GM12874 (cell line): Measurements from ENCODE around the gene MTUS2.

ENCODE experiments used
- CTCF ChIP-seq: IDR thresholded peaks from 2 replicates; pipeline ENCODE4 v1.5.1; 2011; ENCODE audit warnings: low read depth, mild to moderate bottlenecking, control low read depth, low read length, moderate library complexity; ENCODE audit not compliant: insufficient read depth

Gene MTUS2

GRCh38 chr13:29050719-29051118 is 230.6 kb downstream of the MTUS2 start:
- no peak for TF ChIP-seq CTCF

DNA sequence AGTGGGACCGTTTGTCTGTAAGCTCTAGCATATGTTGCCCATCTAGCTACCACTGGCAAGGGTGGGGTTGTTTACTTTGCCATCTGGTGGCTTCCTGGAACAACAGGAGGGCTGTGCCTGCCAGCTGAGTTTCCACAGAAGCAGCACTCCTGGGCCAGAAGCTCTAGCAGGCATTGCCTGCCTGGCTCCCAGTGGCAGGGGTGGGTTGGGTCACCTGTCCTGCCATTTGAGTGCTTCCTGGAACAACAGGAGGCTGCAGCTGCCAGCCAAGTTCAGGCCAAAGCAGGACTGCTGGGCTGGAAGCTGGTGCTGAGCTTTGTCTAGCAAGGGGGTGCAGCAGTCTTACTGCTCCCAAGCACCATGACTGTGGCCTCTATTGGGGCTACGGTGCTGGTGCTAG is 239.7 kb downstream of the MTUS2 start:
- no peak for TF ChIP-seq CTCF

DNA sequence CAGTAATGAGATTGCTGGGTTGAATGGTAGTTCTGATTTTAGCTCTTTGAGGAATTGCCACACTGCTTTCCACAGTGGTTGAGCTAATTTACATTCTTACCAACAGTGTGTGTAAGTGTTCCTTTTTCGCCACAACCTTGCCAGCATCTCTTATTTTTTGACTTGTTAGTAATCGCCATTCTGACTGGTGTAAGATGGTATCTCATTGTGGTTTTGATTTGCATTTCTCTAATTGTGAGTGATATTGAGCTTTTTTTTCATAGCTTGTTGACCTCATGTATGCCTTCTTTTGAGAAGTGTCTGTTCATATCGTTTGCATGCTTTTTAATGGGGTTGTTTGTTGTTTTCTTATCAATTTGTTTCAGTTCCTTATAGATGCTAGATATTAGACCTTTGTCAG is 245.0 kb downstream of the MTUS2 start:
- no peak for TF ChIP-seq CTCF

DNA sequence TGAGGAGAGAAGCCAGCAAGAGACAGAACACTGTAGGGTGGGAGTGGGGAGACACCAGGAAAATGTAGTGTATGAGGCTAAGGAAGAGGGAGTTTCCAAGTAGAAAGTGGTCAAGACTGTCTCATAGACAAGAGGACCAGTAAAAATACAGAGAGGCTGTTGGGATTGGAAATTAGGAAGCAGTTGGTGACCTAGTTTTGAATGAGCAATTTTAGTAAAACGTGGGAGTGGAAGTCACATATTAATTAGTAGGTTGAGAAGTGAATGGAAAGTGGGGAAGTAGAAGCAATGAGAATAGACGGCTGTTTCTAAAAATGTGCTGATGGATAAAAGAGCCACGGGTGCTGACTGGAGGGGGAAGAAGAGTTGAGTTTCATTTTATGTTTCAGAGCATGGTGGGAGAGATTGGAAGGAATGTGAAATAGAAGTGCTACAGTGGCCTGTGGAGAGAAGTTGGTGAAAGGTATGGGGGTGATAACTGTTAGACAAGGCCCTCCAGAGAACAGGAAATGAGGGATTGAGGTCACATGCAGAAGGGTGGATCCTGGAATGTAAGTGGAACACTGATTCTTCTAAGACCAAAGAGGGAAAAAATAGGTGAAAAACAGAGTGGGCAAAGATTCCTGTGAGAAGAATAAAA is 247.3 kb downstream of the MTUS2 start:
- no peak for TF ChIP-seq CTCF

- TF ChIP-seq CTCF = no peak
These were observed 253.6 kb downstream of the MTUS2 start for GRCh38 chr13:29073755-29074154.

GRCh38 chr13:29077051-29077813 is 257.1 kb downstream of the MTUS2 start:
- TF ChIP-seq CTCF = no peak

- no peak for TF ChIP-seq CTCF
These were observed 260.9 kb downstream of the MTUS2 start for GRCh38 chr13:29081036-29081435.
